Suppressor macrophage treated with lipopolysaccharide for 1 hour (primary cell): ENCODE measurements around the gene SLC29A2.

Experiments
- DNase-seq, 3 donors: peaks; one replicate each; pipeline ENCODE4 v3.0.0-alpha.2; 2020 to 2022

Gene SLC29A2

DNA sequence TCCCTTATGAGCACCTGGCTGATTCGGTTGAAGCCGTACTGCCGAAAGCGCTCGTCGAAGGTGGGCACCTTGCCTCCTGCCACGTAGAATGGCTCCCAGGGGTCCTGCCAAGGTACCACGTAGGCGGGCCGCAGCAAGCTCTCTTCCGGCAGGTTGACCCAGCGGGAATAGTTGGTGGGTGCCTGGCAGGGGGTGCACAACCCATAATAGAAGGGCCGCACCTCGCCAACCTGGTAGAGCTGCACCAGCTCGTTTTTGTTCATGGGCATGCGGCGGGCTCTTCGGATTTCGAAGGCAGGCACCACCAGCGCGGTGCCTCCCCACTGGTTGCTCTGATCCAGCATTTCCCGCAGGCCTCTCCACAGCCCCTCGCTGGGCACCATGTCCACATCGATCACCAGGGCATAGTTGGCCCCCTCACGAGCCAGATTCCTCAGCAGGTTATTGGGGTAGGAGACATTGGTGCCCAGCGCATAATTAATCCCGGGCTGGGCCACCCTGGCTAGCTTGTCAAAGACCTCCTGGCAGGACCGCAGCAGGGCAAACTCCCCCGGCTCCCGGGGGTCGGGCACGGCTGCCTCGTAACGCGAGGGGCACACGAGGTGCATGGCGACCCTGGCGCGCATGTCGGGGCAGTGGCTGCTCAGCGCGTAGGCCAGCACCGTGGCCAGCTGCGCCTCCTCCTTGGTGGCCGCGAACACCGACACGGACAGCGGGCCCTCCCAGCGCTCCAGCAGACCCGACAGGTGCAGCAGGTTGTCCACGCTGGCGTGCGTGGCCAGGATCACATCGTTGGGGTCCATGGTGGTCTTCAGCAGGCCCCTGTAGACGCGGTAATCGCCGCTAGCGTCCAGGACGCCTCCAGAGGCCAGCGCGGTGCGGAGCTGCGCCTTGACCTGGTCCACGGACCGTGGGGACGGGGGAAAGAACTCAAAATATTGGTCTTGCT is 24.8 kb downstream of the SLC29A2 start:
- DNase-seq, result peak in 1 of 3 donors; percentile 22

DNA sequence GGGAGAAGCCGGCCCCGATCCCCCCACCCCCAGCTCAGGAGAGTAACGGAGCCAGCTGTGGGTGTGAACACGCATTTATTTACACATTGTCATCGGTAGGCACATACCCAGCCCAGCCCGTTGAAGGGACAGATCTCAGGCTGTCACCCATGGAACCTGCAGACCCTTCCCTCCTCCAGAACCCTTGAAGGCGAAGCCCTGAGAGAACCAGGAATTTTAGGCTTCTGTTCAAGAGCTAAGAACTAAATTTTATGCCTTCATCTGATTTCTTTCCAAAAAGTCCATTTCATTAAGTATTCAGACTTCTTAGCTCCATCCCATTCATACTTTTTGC is 26.3 kb downstream of the SLC29A2 start:
- DNase-seq, result no peak

DNA sequence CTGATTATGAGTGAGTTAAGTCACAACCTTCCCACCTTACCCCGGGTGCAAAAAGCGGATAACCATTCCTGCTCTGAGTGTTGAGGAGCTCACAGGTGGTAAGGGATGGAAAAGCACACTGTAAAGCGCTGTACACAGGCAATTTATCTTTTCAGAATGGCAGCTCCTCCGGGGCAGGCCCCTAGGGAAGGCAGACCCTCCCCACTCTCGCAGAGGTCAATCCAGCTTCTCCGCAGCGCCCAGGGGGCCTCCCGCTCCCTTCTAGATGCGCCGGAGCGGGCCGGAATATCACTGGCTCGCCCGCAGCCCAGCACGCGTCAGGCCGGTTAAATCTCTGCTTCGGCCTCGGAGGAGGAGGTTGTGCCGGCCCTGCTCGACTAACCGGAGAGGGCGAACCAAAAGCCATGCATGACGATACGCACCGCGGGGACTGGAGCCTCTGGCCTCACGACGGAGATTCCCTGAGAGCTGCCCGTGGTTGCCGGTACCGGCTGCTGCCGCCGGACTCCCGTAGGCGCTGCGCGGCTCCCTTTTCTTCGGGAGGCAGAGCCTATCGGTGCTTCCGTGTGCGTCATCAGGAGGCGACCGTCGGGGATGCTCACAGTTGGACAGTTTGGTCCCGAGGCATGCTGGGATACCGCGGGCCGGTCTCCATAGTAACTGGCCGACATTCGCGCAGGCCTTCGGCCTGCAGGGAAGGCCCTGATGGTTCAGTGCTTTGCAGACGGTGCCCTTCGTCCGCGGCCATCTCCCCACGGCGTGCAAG is 26.8 kb downstream of the SLC29A2 start, which contains the start of gene BRMS1:
Gene BRMS1, minus strand, starts transcription at position 555 of the 766 bp plus-strand sequence. CDS start 2,870 bp downstream, outside the sequence.
- peak; percentile 98 to 99 (median 98) for DNase-seq

DNA sequence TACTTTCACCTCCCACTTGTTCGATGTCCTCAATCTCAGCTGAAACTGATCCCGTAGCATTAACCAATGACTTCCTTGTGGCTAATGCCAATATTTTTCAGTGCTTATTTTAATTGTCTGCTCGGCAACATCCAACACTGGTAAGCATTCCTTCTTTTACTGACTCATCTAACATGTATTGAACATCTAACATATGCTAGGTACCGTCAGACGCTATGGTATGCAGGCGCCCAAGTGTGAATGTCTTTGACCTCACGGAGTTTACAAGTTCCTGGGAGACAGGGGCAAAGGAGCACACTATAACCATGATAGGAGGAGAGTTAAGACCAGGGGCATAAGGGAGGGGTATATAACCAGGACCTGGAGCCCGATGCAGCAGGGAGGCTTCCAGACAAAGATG is 28.4 kb downstream of the SLC29A2 start:
- DNase-seq, result no peak

DNA sequence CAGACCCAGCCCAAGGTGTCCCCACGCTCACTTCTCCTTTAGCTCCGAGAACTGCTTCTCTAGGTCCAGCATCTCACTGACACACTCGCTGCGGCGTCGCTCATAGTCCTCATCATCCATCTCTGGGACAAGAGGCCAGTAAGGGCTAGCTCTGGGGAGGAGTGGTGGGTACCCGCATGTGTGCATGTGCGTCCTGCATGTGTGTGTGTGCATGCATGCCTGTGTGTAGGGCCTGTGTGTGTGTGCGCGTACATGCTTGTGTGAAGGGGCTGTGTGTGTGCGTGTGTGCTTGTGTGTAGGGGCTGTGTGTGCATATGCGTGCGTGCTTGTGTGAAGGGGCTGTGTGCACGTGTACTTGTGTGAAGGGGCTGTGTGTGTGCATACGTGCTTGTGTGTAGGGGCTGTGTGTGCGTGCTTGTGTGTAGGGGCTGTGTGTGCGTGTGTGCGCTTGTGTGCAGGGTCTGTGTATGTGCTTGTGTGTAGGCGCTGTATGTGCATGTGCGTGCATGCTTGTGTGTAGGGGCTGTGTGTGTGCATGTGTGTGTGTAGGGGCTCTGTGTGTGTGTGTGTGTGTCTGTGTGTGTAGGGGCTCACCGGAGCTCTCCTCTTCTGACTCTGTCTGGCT is 29.9 kb downstream of the SLC29A2 start:
- DNase-seq, result no peak

DNA sequence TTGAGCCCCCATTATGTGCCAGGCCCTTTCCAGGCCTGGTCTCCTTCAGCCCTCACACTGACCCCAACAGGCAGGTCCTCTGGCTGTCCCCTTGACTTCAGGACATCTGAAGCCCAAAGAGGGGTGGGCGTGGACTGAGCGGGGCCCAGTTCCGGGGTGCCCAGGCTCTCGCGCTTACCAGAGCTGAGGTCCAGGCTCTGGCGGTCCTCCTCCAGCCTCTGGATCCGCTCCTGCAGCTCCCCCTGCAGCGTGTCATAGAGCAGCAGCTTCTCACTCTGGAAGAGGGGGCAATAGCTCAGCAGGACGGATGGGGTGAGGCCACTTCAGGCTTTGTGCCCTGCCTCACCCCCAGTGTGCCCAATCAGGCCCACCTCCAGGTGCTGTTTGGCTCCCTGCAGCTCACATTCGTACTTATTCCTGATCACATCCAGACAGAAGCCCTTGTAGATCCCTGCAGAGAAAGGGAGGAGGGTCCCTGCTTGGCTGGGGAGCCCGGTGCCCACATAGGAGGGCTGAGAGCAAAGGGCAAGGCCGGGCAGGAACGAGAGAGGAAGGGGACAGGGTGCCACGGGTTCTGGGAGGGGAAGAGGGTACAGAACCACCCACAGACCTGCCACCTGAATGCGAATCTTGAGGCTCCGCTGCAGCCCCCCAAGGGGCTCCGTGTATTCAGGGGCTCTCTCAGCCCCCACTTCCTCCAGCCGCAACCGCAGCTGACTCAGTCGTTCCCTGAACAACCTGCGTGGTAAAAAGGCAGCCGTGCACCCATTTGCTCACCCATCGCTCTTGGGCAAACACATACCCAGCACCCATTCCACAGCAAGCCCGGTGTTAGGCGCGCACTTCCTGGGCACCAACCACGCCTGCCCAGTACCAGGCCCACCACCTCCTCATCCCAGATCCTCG is 30.7 kb downstream of the SLC29A2 start:
- DNase-seq, result no peak

DNA sequence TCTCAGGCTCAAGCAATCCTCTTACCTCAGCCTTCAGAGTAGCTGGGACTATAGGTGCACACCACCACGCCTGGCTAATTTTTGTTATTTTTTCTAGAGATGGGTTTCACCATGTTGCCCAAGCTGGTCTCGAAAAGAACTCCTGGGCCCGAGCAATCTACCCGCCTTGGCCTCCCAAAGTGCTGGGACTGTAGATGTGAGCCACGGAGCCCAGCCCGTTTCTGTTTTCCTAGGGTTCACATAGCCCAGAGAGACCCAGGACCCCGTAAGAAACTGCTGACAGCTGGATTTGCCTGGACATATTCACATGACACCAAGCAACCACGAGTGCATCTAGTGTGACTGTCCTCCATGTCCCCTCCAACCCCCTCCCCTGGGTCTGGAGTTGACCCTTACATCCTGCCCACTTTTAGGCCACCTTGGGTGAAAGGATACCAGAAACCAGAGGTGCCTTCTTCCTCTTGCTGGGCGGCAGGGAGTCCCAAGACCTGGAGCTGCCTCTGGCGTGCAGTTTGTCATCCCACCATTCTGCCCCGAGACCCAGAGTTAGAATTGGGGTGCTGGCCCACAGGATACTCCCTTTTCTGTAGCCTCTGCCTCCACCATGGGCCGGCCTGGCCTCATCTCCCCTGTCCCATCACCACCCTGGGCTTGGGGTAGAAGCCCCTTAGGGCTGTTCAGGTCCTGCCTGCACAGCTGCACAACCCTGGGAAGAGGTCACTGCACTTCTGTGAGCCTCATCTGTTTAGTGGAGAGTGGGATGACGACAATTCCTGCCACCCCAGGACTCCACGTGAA is 31.7 kb downstream of the SLC29A2 start:
- no peak for DNase-seq

DNA sequence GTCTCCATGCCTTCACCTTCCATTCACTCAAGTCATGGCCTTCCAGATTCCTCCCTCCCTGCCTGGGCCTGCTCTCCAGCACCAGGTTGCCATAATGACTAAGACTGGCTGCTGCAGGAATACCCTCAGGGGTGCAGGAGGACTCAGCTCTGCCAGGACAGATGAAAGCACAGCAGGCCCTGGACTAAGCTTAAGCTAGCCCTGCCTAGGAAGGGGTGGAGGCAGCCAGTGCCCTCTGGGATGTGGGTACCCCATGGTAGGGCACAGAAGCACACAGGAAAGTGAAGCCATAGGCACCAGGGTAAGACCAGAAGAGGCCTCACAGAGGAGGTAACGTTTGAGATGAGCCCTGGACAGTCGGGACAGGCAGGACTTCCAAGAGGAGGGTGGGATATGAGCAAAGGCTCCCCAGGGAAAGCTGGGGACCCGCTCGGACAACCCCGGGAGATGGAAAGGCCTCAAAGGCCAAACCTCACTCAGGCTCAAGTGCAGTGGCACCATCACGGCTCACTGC is 32.3 kb downstream of the SLC29A2 start:
- DNase-seq, result no peak

DNA sequence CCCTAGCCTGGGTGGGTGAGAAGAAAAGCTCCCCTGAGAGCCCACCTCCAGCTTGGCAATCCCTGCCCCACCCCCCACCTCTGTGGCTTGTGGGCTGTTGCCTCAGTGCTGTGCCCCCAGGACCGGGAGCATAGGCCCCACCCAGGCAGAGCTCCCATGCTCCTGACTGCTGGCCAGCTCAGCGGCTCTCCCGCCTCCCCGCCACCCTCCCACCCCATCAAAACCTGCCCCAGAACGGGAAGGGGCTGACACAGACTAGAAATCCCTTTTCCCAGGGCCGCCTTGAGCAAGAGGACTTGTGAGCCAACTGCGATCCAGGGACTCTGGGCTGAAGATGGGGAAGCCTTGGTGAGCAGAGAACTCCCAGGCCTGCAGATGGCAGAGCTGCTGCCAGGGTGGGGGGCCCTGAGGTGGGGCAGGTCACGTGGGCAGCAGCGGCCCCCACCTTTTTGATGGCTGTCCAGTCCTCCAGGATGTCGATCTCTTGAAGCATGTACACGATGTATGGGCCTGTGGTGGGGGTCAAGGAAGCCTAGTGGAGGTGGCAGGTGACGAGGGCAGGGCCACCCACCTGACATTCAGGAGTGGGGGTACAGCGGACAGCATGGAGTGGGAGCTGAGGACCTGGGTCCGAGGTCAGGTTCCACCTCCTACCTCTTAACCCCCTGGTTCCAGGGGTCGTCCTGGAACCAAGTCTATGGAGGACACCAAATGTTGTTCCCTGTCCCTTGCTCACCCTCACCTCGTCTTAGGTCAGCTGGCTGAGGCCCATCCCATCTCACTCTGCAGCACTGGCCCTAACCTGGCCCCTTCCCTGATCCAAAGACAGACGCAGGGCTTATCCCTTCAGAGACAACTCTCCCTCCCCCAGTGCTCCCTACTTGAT is 33.0 kb downstream of the SLC29A2 start:
- DNase-seq, result no peak

DNA sequence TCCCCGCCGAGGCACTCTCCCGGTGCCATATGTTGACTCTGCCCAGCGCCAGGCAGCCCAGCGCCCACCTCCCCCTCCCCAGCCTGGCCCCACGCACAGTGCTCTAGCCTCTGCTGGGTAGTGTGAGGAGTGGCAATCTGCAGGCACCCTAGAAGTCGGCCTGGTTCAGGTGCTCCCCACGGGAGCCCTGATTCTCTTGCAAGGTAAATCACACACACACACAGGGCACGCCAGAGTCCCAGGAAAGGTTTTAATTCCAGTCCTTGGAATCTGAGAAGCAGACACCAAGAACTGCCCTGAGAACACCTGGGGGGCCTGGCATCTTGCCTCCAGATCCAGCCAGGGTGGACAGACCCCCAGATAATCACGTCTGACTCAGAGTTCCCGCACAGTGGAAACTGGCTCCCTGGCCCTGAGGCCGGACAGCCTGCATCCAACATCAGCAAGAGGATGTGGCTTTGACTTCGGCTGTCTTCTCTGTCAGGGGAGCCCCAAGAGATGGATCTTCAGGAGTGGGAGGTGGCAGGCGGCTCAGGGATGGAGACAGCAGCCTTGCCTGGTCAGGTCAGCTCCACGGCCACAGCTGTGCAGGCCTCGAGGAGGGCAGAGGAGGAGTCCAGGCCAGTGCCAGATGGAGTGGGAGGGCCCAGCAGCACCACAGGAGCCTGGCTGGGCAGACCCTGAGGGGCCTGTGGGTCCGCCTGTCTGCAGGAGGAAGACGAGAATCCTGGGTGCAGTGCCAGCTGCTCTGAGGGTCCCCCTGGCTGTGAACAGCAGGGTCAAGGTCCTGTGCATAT is 34.3 kb downstream of the SLC29A2 start:
- DNase-seq, result no peak

DNA sequence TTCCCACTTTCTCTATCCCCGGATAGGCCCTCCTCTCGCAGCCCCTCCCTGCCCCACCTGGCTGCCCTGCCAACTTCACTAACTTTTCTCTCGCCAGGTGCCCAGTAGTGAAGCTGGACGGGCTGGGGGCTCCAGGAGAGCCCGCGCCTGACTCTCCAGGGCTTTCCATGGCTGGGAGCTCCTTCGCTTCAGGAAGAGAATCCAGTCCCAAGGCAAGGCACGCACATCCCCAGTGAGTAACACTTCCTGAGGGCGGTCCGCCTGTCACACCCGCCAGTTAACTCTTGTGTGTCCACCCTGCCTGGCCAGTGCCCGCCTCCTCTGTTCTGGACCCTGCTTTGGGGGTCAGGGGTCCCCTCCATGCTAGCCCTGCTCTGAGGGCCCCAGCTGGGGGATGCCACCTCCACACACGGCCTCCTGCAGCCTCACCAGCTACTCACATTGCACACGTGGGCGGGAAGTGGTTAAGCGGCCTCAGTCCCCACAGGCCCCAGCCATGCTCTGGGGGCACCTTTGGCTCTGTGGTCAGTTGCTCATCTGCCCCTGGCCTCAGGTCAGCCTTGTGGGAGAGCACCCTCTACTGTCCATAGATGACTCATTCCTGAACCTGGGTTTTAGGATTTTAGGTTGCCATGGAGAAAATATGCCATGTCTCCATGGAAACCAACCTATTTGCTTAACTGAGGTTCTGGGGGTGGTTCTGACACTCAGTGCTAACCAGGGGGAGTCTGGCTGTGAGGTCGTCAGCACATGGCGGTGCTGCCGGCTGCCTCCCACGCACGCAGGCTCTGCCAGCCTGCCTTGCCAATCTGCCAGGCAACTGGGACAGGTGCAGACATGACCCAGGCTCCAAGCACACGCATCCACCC is 35.1 kb downstream of the SLC29A2 start, which contains the start of gene RIN1:
Gene RIN1, minus strand, starts transcription at position 201 of the 869 bp plus-strand sequence. Its CDS starts 32 bp downstream, at position 169.
- DNase-seq, result peak; percentile 79 to 83 (median 81)

DNA sequence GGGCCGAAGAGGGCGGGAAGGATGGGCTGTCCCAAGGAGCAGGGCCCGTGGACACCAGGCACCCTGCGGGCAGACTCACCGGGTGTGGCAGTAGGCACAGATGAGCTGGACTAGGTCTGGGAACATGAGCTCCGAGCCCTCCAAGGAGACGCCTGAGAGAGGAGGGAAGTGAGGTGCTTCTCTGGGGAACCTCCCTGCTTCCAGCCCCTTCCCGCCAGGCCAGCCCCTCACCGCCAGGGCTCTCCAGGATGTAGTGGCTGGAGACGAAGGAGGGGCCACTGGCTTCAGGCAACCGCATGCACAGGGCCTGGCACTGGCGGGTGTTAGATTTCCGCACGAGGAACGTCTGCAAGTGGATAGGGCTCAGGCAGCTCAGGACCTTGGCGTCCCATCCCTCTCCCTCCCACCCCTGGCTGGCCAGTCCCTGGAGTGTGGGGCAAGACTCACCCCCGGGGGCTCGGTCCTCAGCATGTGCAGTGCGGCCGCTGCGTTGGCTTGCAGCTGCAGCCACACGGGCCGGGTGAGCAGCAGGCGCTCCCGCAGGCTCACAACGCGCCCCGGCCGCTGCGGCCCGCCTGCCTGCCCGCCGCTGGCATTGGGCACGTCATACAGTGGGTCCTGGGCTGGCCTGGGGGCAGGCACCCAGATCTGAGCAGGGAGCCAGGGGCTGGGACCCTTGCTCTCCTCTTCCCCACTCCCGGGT is 35.9 kb downstream of the SLC29A2 start:
- DNase-seq, result peak in 2 of 3 donors; percentile 18 to 44

DNA sequence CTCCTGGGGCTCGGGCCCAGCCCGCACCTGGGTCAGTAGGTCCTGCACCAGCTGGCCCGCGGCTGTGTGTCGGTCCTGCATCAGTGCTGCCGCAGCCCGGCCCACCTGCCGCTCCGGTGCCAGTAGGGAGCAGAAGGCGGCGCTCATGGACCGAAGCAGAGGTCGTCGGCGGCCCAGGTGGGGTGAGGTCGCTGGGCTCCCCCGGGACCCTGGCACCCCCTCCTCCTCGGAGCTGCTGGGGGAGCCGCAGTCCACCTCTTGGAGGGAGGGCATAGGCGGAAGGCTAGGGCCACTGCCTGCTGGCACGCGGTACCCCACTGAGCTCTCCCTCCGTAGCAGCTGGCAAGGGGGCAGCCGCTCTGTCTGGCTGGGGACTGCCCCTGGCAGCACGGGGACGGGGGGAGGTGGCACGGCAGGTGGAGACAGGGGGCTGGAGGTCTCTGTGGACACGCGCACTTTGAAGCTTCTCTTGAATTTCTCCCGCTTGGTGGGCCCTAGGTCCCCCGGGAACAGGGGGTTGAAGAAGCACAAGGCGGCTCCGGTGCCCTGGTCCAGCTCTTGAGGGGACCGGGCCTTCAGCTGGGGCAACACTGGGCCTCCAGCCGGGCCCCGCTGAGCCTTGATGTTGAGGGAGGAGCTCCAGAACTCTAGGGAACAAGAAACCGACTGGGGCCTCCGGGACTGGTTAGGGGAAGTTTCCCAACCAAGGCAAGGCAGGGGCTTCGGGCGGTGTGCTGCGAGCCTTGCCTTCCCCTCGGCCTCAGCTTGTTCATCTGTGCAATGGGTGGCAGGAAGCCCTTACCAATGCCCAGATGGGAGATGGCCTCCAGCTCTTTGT is 36.7 kb downstream of the SLC29A2 start:
- DNase-seq, result peak; percentile 58 to 77 (median 65)

DNA sequence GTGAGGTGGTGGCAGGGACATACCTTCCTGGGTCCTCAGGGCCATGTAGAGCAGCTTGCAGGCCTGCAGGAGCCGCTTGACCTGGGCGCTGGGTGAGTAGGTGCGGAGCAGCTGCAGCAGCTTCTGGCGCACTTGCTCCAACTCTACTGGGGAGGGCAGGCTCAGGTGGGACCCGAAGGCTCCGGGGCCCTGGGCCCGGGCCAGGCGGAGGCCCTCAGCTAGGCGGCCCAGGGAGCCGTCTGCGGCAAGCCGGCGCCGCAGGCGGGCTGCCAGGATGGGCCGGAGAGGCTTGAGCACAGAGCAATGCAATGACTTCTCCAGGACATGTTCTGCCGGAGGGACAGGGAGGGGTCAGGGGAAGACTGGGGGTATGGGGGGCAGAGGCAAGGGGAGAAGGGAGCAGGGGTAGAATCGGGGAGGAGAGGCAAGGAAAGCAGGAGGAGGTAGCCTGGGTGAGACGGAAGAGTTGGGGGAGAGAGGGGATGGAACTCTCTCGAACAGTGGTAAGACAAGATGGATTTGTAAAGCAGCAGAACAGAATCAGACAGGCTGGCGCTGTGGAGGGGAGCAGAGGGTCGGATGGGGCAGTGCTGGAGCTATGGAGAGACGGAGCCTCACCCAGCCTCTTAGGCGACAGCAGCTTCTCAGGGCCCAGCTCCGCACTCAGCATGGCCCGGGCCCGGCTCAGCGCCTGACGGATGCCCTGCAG is 37.5 kb downstream of the SLC29A2 start:
- DNase-seq, result no peak

DNA sequence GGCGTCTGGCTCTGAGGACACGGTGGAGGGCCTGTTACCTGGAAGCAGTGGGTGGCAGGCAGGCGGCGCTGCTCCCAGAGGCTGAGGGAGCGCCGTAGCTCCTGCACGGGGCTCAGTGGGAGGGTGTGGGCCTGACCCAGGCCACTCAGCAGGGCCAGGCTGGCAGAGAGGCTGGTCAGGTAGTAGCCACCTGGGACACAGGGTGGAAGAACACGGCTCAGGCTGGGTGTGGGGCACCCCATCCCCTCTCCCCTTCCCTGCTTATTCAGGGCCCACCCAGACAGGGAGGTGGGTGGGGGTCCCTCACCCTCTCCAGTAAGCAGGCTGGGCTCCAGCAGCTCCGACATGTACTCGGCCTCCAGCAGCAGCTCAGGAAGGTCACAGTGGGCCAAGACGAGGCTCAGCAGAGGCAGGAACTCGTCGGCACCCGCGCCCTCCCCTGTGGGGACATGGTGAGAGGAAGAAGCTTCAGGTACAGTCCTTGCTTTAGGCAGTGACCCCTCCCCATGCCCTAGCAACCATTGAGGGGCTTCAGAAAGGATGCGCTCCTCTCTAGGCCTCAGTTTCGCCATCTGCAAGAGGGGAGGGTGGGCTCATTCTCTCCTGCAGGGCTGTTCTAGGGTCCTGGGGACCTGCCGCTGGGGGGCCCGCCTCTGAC is 38.2 kb downstream of the SLC29A2 start:
- no peak for DNase-seq
